WTC11 (cell line): ENCODE results near the gene VSX2.

Experiments used
- CREB1 ChIP-seq: sonication (generic); formaldehyde crosslinking; IDR thresholded peaks from 2 replicates; pipeline ENCODE4 v1.8.0; 2023; ENCODE audit warnings: mild to moderate bottlenecking, missing genetic modification reagents
- GABPB1 ChIP-seq: sonication (generic); formaldehyde crosslinking; IDR thresholded peaks from 2 replicates; pipeline ENCODE4 v1.8.1; 2023; ENCODE audit warnings: mild to moderate bottlenecking, missing genetic modification reagents
- IRF2 ChIP-seq: sonication (generic); formaldehyde crosslinking; IDR thresholded peaks from 2 replicates; pipeline ENCODE4 v1.8.0; 2022; ENCODE audit warnings: low read depth, missing genetic modification reagents, borderline replicate concordance
- NR3C1 ChIP-seq: sonication (generic); formaldehyde crosslinking; conservative IDR thresholded peaks from 2 replicates; pipeline ENCODE4 v1.8.1; 2023; ENCODE audit warnings: low read depth, mild to moderate bottlenecking, missing genetic modification reagents
- SMAD4 ChIP-seq: sonication (generic); formaldehyde crosslinking; IDR thresholded peaks from 2 replicates; pipeline ENCODE4 v1.8.0; 2022; ENCODE audit warnings: mild to moderate bottlenecking, missing genetic modification reagents
- TEAD1 ChIP-seq: sonication (generic); formaldehyde crosslinking; IDR thresholded peaks from 2 replicates; pipeline ENCODE4 v1.8.0; 2022; ENCODE audit warnings: mild to moderate bottlenecking, missing genetic modification reagents
- ZNF219 ChIP-seq: sonication (generic); formaldehyde crosslinking; IDR thresholded peaks from 2 replicates; pipeline ENCODE4 v1.8.0; 2023; ENCODE audit warnings: missing genetic modification reagents, mild to moderate bottlenecking, borderline replicate concordance
- TF ChIP-seq, protein P1 (sequence below): fragments of 200-600 bp; IDR thresholded peaks from 2 replicates; pipeline ENCODE4 v1.8.0; 2022; ENCODE audit warnings: antibody characterized with exemption
- TF ChIP-seq, protein P2 (sequence below): sonication (generic); formaldehyde crosslinking; IDR thresholded peaks from 2 replicates; pipeline ENCODE4 v1.8.1; 2022; ENCODE audit warnings: low read depth, missing genetic modification reagents, borderline replicate concordance
- TF ChIP-seq, protein P3 (sequence below): sonication (generic); formaldehyde crosslinking; IDR thresholded peaks from 2 replicates; pipeline ENCODE4 v1.8.1; 2022; ENCODE audit warnings: missing genetic modification reagents, borderline replicate concordance
- TF ChIP-seq, protein P4 (sequence below): sonication (generic); formaldehyde crosslinking; IDR thresholded peaks from 2 replicates; pipeline ENCODE4 v1.8.1; 2023; ENCODE audit warnings: mild to moderate bottlenecking, missing genetic modification reagents, moderate library complexity
- TF ChIP-seq, protein P5 (sequence below): sonication (generic); formaldehyde crosslinking; IDR thresholded peaks from 2 replicates; pipeline ENCODE4 v1.8.0; 2022; ENCODE audit warnings: mild to moderate bottlenecking, missing genetic modification reagents

DNA sequence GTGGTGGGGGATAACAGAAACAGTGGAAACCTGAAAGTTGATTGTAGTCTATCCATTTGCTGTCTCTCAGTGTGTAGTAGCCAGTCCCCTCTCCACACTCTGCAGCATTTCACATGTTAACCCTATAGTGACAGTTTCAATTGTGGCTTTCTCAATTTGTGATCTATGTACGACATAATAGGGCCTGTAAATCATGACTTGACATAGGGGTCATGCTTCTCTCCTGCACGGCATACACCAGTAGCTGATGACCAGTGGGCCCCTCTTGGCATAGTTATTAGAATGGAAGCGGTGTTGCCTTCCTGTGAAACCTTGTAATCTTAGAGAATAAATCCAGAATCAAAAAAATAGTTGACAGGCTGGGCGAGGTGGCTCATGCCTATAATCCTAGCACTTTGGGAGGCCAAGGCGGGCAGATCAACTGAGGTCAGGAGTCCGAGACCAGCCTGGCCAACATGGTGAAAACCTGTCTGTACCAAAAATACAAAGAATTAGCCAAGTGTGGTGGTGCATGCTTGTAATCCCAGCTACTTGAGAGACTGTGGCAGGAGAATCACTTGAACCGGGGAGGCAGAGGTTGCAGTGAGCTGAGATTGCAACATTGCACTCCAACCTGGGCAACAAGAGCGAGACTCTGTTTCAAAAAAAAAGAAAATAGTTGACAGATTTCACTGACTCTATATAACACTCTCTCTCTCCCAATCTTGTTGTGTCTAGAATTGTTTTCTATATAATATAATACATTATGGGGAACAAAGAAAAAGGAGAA lies 44.6 kb upstream of the VSX2 start:
- TF ChIP-seq, protein P1, sequence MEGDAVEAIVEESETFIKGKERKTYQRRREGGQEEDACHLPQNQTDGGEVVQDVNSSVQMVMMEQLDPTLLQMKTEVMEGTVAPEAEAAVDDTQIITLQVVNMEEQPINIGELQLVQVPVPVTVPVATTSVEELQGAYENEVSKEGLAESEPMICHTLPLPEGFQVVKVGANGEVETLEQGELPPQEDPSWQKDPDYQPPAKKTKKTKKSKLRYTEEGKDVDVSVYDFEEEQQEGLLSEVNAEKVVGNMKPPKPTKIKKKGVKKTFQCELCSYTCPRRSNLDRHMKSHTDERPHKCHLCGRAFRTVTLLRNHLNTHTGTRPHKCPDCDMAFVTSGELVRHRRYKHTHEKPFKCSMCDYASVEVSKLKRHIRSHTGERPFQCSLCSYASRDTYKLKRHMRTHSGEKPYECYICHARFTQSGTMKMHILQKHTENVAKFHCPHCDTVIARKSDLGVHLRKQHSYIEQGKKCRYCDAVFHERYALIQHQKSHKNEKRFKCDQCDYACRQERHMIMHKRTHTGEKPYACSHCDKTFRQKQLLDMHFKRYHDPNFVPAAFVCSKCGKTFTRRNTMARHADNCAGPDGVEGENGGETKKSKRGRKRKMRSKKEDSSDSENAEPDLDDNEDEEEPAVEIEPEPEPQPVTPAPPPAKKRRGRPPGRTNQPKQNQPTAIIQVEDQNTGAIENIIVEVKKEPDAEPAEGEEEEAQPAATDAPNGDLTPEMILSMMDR = no peak
- TF ChIP-seq, protein P2, sequence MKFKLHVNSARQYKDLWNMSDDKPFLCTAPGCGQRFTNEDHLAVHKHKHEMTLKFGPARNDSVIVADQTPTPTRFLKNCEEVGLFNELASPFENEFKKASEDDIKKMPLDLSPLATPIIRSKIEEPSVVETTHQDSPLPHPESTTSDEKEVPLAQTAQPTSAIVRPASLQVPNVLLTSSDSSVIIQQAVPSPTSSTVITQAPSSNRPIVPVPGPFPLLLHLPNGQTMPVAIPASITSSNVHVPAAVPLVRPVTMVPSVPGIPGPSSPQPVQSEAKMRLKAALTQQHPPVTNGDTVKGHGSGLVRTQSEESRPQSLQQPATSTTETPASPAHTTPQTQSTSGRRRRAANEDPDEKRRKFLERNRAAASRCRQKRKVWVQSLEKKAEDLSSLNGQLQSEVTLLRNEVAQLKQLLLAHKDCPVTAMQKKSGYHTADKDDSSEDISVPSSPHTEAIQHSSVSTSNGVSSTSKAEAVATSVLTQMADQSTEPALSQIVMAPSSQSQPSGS = no peak
- no peak for TF ChIP-seq TEAD1 (CRISPR knock-in tag)
- no peak for TF ChIP-seq IRF2 (CRISPR knock-in tag)
- TF ChIP-seq SMAD4 (CRISPR knock-in tag) = no peak
- TF ChIP-seq, protein P3, sequence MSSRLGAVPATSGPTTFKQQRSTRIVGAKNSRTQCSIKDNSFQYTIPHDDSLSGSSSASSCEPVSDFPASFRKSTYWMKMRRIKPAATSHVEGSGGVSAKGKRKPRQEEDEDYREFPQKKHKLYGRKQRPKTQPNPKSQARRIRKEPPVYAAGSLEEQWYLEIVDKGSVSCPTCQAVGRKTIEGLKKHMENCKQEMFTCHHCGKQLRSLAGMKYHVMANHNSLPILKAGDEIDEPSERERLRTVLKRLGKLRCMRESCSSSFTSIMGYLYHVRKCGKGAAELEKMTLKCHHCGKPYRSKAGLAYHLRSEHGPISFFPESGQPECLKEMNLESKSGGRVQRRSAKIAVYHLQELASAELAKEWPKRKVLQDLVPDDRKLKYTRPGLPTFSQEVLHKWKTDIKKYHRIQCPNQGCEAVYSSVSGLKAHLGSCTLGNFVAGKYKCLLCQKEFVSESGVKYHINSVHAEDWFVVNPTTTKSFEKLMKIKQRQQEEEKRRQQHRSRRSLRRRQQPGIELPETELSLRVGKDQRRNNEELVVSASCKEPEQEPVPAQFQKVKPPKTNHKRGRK = no peak
- TF ChIP-seq, protein P4, sequence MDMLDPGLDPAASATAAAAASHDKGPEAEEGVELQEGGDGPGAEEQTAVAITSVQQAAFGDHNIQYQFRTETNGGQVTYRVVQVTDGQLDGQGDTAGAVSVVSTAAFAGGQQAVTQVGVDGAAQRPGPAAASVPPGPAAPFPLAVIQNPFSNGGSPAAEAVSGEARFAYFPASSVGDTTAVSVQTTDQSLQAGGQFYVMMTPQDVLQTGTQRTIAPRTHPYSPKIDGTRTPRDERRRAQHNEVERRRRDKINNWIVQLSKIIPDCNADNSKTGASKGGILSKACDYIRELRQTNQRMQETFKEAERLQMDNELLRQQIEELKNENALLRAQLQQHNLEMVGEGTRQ (CRISPR knock-in tag) = no peak
- TF ChIP-seq, protein P5, sequence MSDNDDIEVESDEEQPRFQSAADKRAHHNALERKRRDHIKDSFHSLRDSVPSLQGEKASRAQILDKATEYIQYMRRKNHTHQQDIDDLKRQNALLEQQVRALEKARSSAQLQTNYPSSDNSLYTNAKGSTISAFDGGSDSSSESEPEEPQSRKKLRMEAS (CRISPR knock-in tag) = no peak
- TF ChIP-seq CREB1 (CRISPR knock-in tag) = no peak
- TF ChIP-seq GABPB1 (CRISPR knock-in tag) = no peak
- no peak for TF ChIP-seq NR3C1 (CRISPR knock-in tag)
- TF ChIP-seq ZNF219 (CRISPR knock-in tag) = no peak
